Upper lobe of left lung (tissue), 4 donors: ENCODE data around the gene GET4.

ENCODE experiments used
- POLR2A ChIP-seq, 4 donors: fragments of 450-650 bp; IDR thresholded peaks; one replicate each; pipeline ENCODE4 v1.5.1; 2016 to 2017; ENCODE audit warnings: antibody characterized with exemption in 4 of 4, mild to moderate bottlenecking in 2 of 4
- POLR2AphosphoS5 ChIP-seq, 2 donors: sonication (generic); formaldehyde crosslinking; IDR thresholded peaks; one replicate each; pipeline ENCODE4 v1.5.1; 2017; ENCODE audit warnings: antibody characterized with exemption in 2 of 2
- TF ChIP-seq, protein P1 (sequence below), 6 experiments: fragments of 450-650 bp in 4 of 6; fragments of 200-600 bp in 2 of 6; sonication (generic) in 2 of 6; IDR thresholded peaks; one replicate each; pipeline ENCODE4 v1.5.1; 2016 to 2019; ENCODE audit warnings: antibody characterized with exemption in 6 of 6

DNA sequence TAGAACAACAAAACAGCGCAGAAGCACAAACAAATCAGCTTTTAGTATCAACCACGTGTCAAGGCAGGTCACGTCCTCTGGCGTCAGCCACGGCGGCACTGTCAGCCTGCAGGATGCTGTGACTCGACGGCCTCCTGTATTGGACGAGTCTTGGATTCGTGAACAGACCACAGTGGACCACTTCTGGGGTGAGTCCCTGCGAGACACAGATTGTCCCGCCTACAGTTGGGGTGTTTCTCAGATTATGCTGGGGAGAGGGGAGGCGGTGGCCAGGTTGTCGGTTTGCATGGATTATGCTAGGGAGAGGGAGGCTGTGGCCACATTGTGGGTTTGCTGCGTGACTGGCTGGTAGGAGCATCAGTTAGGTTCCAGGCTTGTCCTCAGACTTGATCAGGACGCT is 34.4 kb upstream of the GET4 start:
- TF ChIP-seq POLR2A (IDR thresholded peaks at IDR 0.05) (no peak), POLR2AphosphoS5 (IDR thresholded peaks at IDR 0.05) (no peak)
- TF ChIP-seq, protein P1, sequence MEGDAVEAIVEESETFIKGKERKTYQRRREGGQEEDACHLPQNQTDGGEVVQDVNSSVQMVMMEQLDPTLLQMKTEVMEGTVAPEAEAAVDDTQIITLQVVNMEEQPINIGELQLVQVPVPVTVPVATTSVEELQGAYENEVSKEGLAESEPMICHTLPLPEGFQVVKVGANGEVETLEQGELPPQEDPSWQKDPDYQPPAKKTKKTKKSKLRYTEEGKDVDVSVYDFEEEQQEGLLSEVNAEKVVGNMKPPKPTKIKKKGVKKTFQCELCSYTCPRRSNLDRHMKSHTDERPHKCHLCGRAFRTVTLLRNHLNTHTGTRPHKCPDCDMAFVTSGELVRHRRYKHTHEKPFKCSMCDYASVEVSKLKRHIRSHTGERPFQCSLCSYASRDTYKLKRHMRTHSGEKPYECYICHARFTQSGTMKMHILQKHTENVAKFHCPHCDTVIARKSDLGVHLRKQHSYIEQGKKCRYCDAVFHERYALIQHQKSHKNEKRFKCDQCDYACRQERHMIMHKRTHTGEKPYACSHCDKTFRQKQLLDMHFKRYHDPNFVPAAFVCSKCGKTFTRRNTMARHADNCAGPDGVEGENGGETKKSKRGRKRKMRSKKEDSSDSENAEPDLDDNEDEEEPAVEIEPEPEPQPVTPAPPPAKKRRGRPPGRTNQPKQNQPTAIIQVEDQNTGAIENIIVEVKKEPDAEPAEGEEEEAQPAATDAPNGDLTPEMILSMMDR (IDR thresholded peaks at IDR 0.05) = no peak
